MM.1S (cell line): Measurements from ENCODE around the gene PLIN4.

Experiments
- DNase-seq: peaks from one replicate; pipeline ENCODE4 v3.0.0-alpha.2; 2015
- H2AFZ ChIP-seq: fragments of 300-600 bp; sonication (generic); 2 replicates; pipeline ENCODE4 v1.6.0; 2016; ENCODE audit warnings: antibody characterized with exemption, low read length
- H3F3A ChIP-seq: fragments of 300-600 bp; sonication (generic); 2 replicates; pipeline ENCODE4 v1.6.1; 2016; ENCODE audit warnings: mild to moderate bottlenecking, antibody characterized with exemption, low read length, moderate library complexity, mixed read lengths; ENCODE audit not compliant: insufficient read depth
- H3K27ac ChIP-seq: fragments of 300-600 bp; sonication (generic); 2 replicates; pipeline ENCODE4 v1.5.1; 2016; ENCODE audit warnings: mild to moderate bottlenecking, low read length
- H3K27me3 ChIP-seq: fragments of 300-600 bp; sonication (generic); replicated peaks from 2 replicates; pipeline ENCODE4 v1.6.0; 2016; ENCODE audit warnings: low read length; ENCODE audit not compliant: insufficient read depth
- H3K36me3 ChIP-seq: fragments of 300-600 bp; sonication (generic); replicated peaks from 2 replicates; pipeline ENCODE4 v1.6.1; 2016; ENCODE audit warnings: mild to moderate bottlenecking, low read length, mixed read lengths; ENCODE audit not compliant: insufficient read depth
- H3K4me1 ChIP-seq: fragments of 300-600 bp; sonication (generic); 2 replicates; pipeline ENCODE4 v1.6.1; 2016; ENCODE audit warnings: low read length, mixed read lengths
- H3K4me2 ChIP-seq: fragments of 300-600 bp; sonication (generic); 2 replicates; pipeline ENCODE4 v1.6.0; 2016; ENCODE audit warnings: low read depth, low read length
- H3K4me3 ChIP-seq: fragments of 300-600 bp; sonication (generic); 2 replicates; pipeline ENCODE4 v1.5.1; 2016; ENCODE audit warnings: low read length, mixed read lengths
- H3K79me2 ChIP-seq: fragments of 300-600 bp; sonication (generic); 2 replicates; pipeline ENCODE4 v1.6.1; 2016; ENCODE audit warnings: mixed run types, low read length, mixed read lengths
- H3K9ac ChIP-seq: fragments of 300-600 bp; sonication (generic); 2 replicates; pipeline ENCODE4 v1.6.1; 2016; ENCODE audit warnings: low read length, mixed read lengths
- H3K9me2 ChIP-seq: fragments of 300-600 bp; sonication (generic); replicated peaks from 2 replicates; pipeline ENCODE4 v1.6.1; 2016; ENCODE audit warnings: mild to moderate bottlenecking, low read length, mixed read lengths; ENCODE audit not compliant: insufficient read depth
- H3K9me3 ChIP-seq: fragments of 300-600 bp; sonication (generic); replicated peaks from 2 replicates; pipeline ENCODE4 v1.6.1; 2016; ENCODE audit warnings: mild to moderate bottlenecking, low read length, mixed read lengths; ENCODE audit not compliant: insufficient read depth
- H4K20me1 ChIP-seq: fragments of 300-600 bp; sonication (generic); 2 replicates; pipeline ENCODE4 v1.6.1; 2016; ENCODE audit warnings: mild to moderate bottlenecking, low read length, moderate library complexity, mixed read lengths; ENCODE audit not compliant: insufficient read depth
- EZH2 ChIP-seq: fragments of 300-600 bp; sonication (generic); optimal IDR thresholded peaks from 2 replicates; pipeline ENCODE3; 2017; ENCODE audit warnings: low read depth, mild to moderate bottlenecking, antibody characterized with exemption, low read length, mixed read lengths
- EZH2phosphoT487 ChIP-seq: fragments of 300-600 bp; sonication (generic); IDR thresholded peaks from 2 replicates; pipeline ENCODE4 v1.6.1; 2018; ENCODE audit warnings: antibody characterized with exemption, low read length
- TF ChIP-seq, protein P1 (sequence below): fragments of 300-600 bp; sonication (generic); IDR thresholded peaks from 2 replicates; pipeline ENCODE4 v1.5.1; 2016; ENCODE audit warnings: antibody characterized with exemption, low read length, mixed read lengths

The PLIN4 gene

DNA sequence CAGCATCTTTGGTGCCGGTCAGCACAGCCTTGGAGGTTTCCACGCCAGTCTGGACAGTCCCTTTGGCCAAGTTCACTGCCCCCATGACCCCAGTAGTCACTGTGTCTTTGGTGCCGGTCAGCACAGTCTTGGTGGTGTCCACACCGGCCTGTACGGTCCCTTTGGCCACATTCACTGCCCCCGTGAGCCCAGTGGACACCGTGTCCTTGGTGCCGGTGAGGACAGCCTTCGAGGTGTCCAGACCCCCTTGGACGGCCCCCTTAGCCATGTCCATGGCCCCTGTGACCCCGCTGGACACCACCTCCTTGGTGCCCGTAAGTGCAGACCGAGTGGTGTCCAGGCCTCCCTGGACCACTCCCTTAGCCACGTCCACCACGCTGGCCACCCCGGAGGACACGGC is 5.0 kb downstream of the PLIN4 start:
- no peaks in the 10 kb centered on the region for H3K9me3 ChIP-seq
- no peak overlapping the region for H3K4me2 ChIP-seq
- no peak overlapping the region for H3K9ac ChIP-seq
- H3K27me3 ChIP-seq: peaks cover 51% of the 10 kb centered on the region
- H2AFZ ChIP-seq: no peak overlapping the region
- no peak for DNase-seq
- H3K36me3 ChIP-seq: no peaks in the 10 kb centered on the region
- no peaks in the 10 kb centered on the region for H3F3A ChIP-seq
- H4K20me1 ChIP-seq: no peaks in the 10 kb centered on the region
- TF ChIP-seq EZH2: no peak
- TF ChIP-seq, protein P1, sequence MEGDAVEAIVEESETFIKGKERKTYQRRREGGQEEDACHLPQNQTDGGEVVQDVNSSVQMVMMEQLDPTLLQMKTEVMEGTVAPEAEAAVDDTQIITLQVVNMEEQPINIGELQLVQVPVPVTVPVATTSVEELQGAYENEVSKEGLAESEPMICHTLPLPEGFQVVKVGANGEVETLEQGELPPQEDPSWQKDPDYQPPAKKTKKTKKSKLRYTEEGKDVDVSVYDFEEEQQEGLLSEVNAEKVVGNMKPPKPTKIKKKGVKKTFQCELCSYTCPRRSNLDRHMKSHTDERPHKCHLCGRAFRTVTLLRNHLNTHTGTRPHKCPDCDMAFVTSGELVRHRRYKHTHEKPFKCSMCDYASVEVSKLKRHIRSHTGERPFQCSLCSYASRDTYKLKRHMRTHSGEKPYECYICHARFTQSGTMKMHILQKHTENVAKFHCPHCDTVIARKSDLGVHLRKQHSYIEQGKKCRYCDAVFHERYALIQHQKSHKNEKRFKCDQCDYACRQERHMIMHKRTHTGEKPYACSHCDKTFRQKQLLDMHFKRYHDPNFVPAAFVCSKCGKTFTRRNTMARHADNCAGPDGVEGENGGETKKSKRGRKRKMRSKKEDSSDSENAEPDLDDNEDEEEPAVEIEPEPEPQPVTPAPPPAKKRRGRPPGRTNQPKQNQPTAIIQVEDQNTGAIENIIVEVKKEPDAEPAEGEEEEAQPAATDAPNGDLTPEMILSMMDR: no peak
- no peak for TF ChIP-seq EZH2phosphoT487
- H3K4me1 ChIP-seq: no peaks in the 10 kb centered on the region
- H3K27ac ChIP-seq: no peak overlapping the region
- no peak overlapping the region for H3K4me3 ChIP-seq
- H3K9me2 ChIP-seq: no peaks in the 10 kb centered on the region
- H3K79me2 ChIP-seq: no peaks in the 10 kb centered on the region

DNA sequence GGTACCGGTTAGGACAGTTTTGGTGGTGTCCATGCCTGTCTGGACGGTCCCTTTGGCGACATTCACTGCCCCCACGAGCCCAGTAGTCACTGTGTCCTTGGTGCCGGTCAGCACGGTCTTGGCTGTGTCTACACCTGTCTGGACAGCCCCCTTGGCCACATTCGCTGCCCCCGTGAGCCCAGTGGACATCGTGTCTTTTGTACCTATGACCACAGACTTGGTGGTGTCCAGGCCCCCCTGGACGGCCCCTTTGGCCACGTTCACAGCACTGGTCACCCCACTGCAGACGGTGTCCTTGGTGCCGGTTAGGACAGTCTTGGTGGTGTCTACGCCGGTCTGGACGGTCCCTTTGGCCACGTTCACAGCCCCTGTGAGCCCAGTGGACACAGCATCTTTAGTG is 6.2 kb downstream of the PLIN4 start:
- Histone ChIP-seq H3K27me3 (peaks cover 39% of the 10 kb centered on the region), H3K4me3 (no peak overlapping the region), H3K4me1 (no peaks in the 10 kb centered on the region), H3K4me2 (no peak overlapping the region), H3K36me3 (no peaks in the 10 kb centered on the region), H3K27ac (no peak overlapping the region), H2AFZ (no peak overlapping the region), H3K9ac (no peak overlapping the region), H3K9me2 (no peaks in the 10 kb centered on the region), H4K20me1 (no peaks in the 10 kb centered on the region), H3K9me3 (no peaks in the 10 kb centered on the region), H3F3A (no peaks in the 10 kb centered on the region), H3K79me2 (no peaks in the 10 kb centered on the region)
- TF ChIP-seq EZH2 (no peak), EZH2phosphoT487 (no peak)
- TF ChIP-seq, protein P1: no peak
- no peak for DNase-seq

DNA sequence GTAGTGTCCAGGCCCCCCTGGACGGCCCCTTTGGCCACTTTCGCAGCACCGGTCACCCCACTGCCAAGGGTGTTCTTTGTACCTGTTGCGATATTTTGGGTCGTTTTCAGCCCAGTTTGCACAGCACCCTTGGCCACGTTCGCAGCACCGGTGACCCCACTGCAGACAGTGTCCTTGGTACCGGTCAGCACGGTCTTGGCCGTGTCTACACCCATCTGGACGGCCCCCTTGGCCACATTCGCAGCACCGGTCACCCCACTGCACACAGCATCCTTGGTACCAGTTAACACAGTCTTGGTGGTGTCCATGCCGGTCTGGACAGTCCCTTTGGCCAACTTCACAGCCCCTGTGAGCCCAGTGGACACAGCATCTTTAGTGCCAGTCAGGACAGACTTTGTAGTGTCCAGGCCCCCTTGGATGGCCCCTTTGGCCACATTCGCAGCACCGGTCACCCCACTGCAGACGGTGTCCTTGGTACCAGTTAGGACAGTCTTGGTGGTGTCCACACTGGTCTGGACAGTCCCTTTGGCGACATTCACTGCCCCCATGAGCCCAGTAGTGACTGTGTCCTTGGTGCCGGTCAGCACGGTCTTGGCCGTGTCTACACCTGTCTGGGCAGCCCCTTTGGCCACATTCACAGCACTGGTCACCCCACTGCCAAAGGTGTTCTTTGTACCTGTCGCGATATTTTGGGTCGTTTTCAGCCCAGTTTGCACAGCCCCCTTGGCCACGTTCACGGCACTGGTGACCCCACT is 6.8 kb downstream of the PLIN4 start:
- peaks cover 34% of the 10 kb centered on the region for H3K27me3 ChIP-seq
- H3F3A ChIP-seq: no peaks in the 10 kb centered on the region
- H3K36me3 ChIP-seq: no peaks in the 10 kb centered on the region
- no peak overlapping the region for H3K4me3 ChIP-seq
- H3K79me2 ChIP-seq: no peaks in the 10 kb centered on the region
- no peak for DNase-seq
- H3K4me1 ChIP-seq: no peaks in the 10 kb centered on the region
- no peak overlapping the region for H2AFZ ChIP-seq
- no peak overlapping the region for H3K27ac ChIP-seq
- H4K20me1 ChIP-seq: no peaks in the 10 kb centered on the region
- no peak for TF ChIP-seq EZH2phosphoT487
- no peak for TF ChIP-seq EZH2
- TF ChIP-seq, protein P1: no peak
- no peak overlapping the region for H3K4me2 ChIP-seq
- no peak overlapping the region for H3K9ac ChIP-seq
- no peaks in the 10 kb centered on the region for H3K9me2 ChIP-seq
- no peaks in the 10 kb centered on the region for H3K9me3 ChIP-seq
